Neural progenitor cell (in vitro differentiated cells): ENCODE data around the gene TBC1D17. TPM values are rescaled to one million over a fixed set of nuclear protein-coding genes. Genes with fewer than 3 reads are reported as not detected.
A peak's percentile ranks its signal among the peaks of the same experiment; 100 is the strongest.

ENCODE experiments used
- DNase-seq: peaks from one replicate; pipeline ENCODE4 v3.0.0-alpha.2; 2016; ENCODE audit warnings: low spot score
- H2AFZ ChIP-seq: fragments of 200-600 bp; sonication (generic); replicated peaks from 2 replicates; pipeline ENCODE4 v1.6.1; 2016; ENCODE audit warnings: antibody characterized with exemption
- H3F3A ChIP-seq: fragments of 200-600 bp; sonication (generic); 2 replicates; pipeline ENCODE4 v1.6.1; 2016; ENCODE audit warnings: antibody characterized with exemption, low read depth
- H3K27ac ChIP-seq: fragments of 200-600 bp; sonication (generic); 2 replicates; pipeline ENCODE4 v1.5.1; 2016; ENCODE audit warnings: mild to moderate bottlenecking
- H3K27me3 ChIP-seq: fragments of 200-600 bp; sonication (generic); 2 replicates; pipeline ENCODE4 v1.6.1; 2016; ENCODE audit warnings: mild to moderate bottlenecking, moderate library complexity
- H3K36me3 ChIP-seq: fragments of 200-600 bp; sonication (generic); 2 replicates; pipeline ENCODE4 v1.5.1; 2016
- H3K4me1 ChIP-seq: fragments of 200-600 bp; sonication (generic); 2 replicates; pipeline ENCODE4 v1.6.1; 2016; ENCODE audit warnings: mixed run types
- H3K4me2 ChIP-seq: fragments of 200-600 bp; sonication (generic); 2 replicates; pipeline ENCODE4 v1.6.1; 2016
- H3K4me3 ChIP-seq: fragments of 200-600 bp; sonication (generic); 2 replicates; pipeline ENCODE4 v1.5.1; 2016
- H3K79me2 ChIP-seq: fragments of 200-600 bp; sonication (generic); 2 replicates; pipeline ENCODE4 v1.6.1; 2016; ENCODE audit warnings: low read depth
- H3K9ac ChIP-seq: fragments of 200-600 bp; sonication (generic); 2 replicates; pipeline ENCODE4 v1.6.1; 2016
- H3K9me3 ChIP-seq: fragments of 200-600 bp; sonication (generic); 2 replicates; pipeline ENCODE4 v1.5.1; 2016; ENCODE audit warnings: low read depth
- H4K20me1 ChIP-seq: fragments of 200-600 bp; sonication (generic); 2 replicates; pipeline ENCODE4 v1.6.1; 2016; ENCODE audit warnings: low read depth
- H3K27ac Mint-ChIP-seq: 3 replicates; pipeline ENCODE4 v1.8.0; 2021; ENCODE audit warnings: mixed read lengths
- H3K27me3 Mint-ChIP-seq: 2 replicates; pipeline ENCODE4 v1.8.0; 2022; ENCODE audit warnings: low read depth, mild to moderate bottlenecking, inconsistent platforms, moderate library complexity, mixed read lengths; ENCODE audit not compliant: insufficient read depth
- H3K36me3 Mint-ChIP-seq: 3 replicates; pipeline ENCODE4 v1.8.0; 2021; ENCODE audit warnings: mixed read lengths
- H3K4me1 Mint-ChIP-seq: 3 replicates; pipeline ENCODE4 v1.8.0; 2021; ENCODE audit warnings: mixed read lengths
- H3K4me3 Mint-ChIP-seq: 3 replicates; pipeline ENCODE4 v1.8.0; 2021; ENCODE audit warnings: mild to moderate bottlenecking, moderate library complexity, mixed read lengths
- H3K9me3 Mint-ChIP-seq: 3 replicates; pipeline ENCODE4 v1.8.0; 2020; ENCODE audit warnings: mixed read lengths
- EZH2 ChIP-seq: fragments of 200-600 bp; sonication (generic); IDR thresholded peaks from 2 replicates; pipeline ENCODE4 v1.6.1; 2017; ENCODE audit warnings: antibody characterized with exemption, mild to moderate bottlenecking, moderate library complexity
- EZH2phosphoT487 ChIP-seq: fragments of 200-600 bp; sonication (generic); IDR thresholded peaks from 2 replicates; pipeline ENCODE4 v1.6.1; 2017; ENCODE audit warnings: antibody characterized with exemption
- total RNA-seq: library from RNA; depleted of rRNA; stranded (reverse); fragments of >200 nt; gene quantifications from 2 replicates; pipeline ENCODE4 v1.2.3, GENCODE V29; 2015; ENCODE audit warnings: low replicate concordance
- TF ChIP-seq, protein P1 (sequence below): fragments of 200-600 bp; sonication (generic); IDR thresholded peaks from 2 replicates; pipeline ENCODE4 v1.5.1; 2017; ENCODE audit warnings: antibody characterized with exemption, mild to moderate bottlenecking

The TBC1D17 gene
- total RNA-seq, 1 donor from 2014 or later: 10.4 TPM

GRCh38 chr19:49871349-49871985 lies 6.0 kb upstream of the TBC1D17 start:
- DNase-seq: no peak
- H3K4me1 ChIP-seq: peaks cover 17% of the 10 kb centered on the region
- H3K4me3 Mint-ChIP-seq: peak overlapping the region; percentile 67

GRCh38 chr19:49872245-49873128 lies 5.0 kb upstream of the TBC1D17 start:
- DNase-seq: no peak
- peaks cover 32% of the 10 kb centered on the region for H3F3A ChIP-seq
- H3K4me2 ChIP-seq: no peak overlapping the region
- H3K27ac Mint-ChIP-seq: peak overlapping the region; percentile 59
- no peak overlapping the region for H3K27ac ChIP-seq
- peaks cover 25% of the 10 kb centered on the region for H3K4me1 Mint-ChIP-seq
- no peaks in the 10 kb centered on the region for H3K36me3 ChIP-seq
- H3K9me3 Mint-ChIP-seq: no peaks in the 10 kb centered on the region
- H3K27me3 ChIP-seq: no peaks in the 10 kb centered on the region
- peaks cover 23% of the 10 kb centered on the region for H3K79me2 ChIP-seq
- peaks cover 2% of the 10 kb centered on the region for H3K36me3 Mint-ChIP-seq
- no peak overlapping the region for H3K4me3 ChIP-seq
- no peaks in the 10 kb centered on the region for H3K9me3 ChIP-seq
- no peaks in the 10 kb centered on the region for H4K20me1 ChIP-seq
- TF ChIP-seq EZH2 (no peak), EZH2phosphoT487 (no peak)
- TF ChIP-seq, protein P1, sequence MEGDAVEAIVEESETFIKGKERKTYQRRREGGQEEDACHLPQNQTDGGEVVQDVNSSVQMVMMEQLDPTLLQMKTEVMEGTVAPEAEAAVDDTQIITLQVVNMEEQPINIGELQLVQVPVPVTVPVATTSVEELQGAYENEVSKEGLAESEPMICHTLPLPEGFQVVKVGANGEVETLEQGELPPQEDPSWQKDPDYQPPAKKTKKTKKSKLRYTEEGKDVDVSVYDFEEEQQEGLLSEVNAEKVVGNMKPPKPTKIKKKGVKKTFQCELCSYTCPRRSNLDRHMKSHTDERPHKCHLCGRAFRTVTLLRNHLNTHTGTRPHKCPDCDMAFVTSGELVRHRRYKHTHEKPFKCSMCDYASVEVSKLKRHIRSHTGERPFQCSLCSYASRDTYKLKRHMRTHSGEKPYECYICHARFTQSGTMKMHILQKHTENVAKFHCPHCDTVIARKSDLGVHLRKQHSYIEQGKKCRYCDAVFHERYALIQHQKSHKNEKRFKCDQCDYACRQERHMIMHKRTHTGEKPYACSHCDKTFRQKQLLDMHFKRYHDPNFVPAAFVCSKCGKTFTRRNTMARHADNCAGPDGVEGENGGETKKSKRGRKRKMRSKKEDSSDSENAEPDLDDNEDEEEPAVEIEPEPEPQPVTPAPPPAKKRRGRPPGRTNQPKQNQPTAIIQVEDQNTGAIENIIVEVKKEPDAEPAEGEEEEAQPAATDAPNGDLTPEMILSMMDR: no peak
- H3K4me1 ChIP-seq: peaks cover 17% of the 10 kb centered on the region
- H3K9ac ChIP-seq: no peak overlapping the region
- peak overlapping the region; percentile 67 for H3K4me3 Mint-ChIP-seq
- no peak overlapping the region for H2AFZ ChIP-seq
- H3K27me3 Mint-ChIP-seq: peaks cover 6% of the 10 kb centered on the region

More at GRCh38 chr19:49871349-49871985, 6.0 kb upstream of the TBC1D17 start:
- Histone ChIP-seq H3K9me3 (no peaks in the 10 kb centered on the region), H3K4me2 (no peak overlapping the region), H3F3A (peaks cover 41% of the 10 kb centered on the region), H2AFZ (no peak overlapping the region), H3K27ac (no peak overlapping the region), H3K79me2 (peaks cover 26% of the 10 kb centered on the region), H3K27me3 (no peaks in the 10 kb centered on the region), H3K9ac (no peak overlapping the region), H4K20me1 (no peaks in the 10 kb centered on the region), H3K4me3 (no peak overlapping the region), H3K36me3 (no peaks in the 10 kb centered on the region)
- Mint-ChIP-seq H3K27ac (no peak overlapping the region), H3K9me3 (no peaks in the 10 kb centered on the region), H3K36me3 (peaks cover 2% of the 10 kb centered on the region), H3K27me3 (peaks cover 9% of the 10 kb centered on the region), H3K4me1 (peaks cover 32% of the 10 kb centered on the region)
- TF ChIP-seq EZH2: no peak
- TF ChIP-seq, protein P1: no peak
- TF ChIP-seq EZH2phosphoT487: no peak

GRCh38 chr19:49873129-49873521 lies 4.4 kb upstream of the TBC1D17 start:
- Histone ChIP-seq H4K20me1 (no peaks in the 10 kb centered on the region), H3K9ac (no peak overlapping the region), H3K4me3 (no peak overlapping the region), H2AFZ (no peak overlapping the region), H3K27me3 (no peaks in the 10 kb centered on the region), H3K4me2 (no peak overlapping the region), H3K9me3 (no peaks in the 10 kb centered on the region), H3K79me2 (peaks cover 23% of the 10 kb centered on the region), H3K4me1 (peaks cover 17% of the 10 kb centered on the region), H3F3A (peaks cover 28% of the 10 kb centered on the region), H3K36me3 (no peaks in the 10 kb centered on the region), H3K27ac (no peak overlapping the region)
- DNase-seq: no peak
- H3K4me1 Mint-ChIP-seq: peaks cover 25% of the 10 kb centered on the region
- TF ChIP-seq EZH2phosphoT487 (no peak), EZH2 (no peak)
- TF ChIP-seq, protein P1: no peak
- no peaks in the 10 kb centered on the region for H3K27me3 Mint-ChIP-seq
- no peaks in the 10 kb centered on the region for H3K9me3 Mint-ChIP-seq
- no peaks in the 10 kb centered on the region for H3K36me3 Mint-ChIP-seq
- peak overlapping the region; percentile 48 for H3K4me3 Mint-ChIP-seq
- no peak overlapping the region for H3K27ac Mint-ChIP-seq
